ENCODE measurements around the gene SOX18. TPM values are rescaled to one million over a fixed set of nuclear protein-coding genes. Genes with fewer than 3 reads are reported as not detected.

SOX18 gene
- total and polyA plus RNA-seq, 2 of the 8 experiments (the other 6 are each of a cell fraction or from before 2014, with no cell fraction given) = 0.09 TPM; not detected in 1

GRCh38 chr20:64005394-64005793 is 44.0 kb downstream of the SOX18 start:
- DNase-seq (ENCODE audit: low read depth in 1 of 2, low spot score in 2 of 2) (no peak), FAIRE-seq (no peak)
- TF ChIP-seq CBX5 (IDR thresholded peaks at IDR 0.05; ENCODE audit: low read depth, low read length) = no peak
- no peak for TF ChIP-seq KDM4A (IDR thresholded peaks at IDR 0.05; ENCODE audit: low read depth, low read length, severe bottlenecking)
- TF ChIP-seq PHF8 (conservative IDR thresholded peaks at IDR 0.05; ENCODE audit: low read depth, low read length) = no peak
- TF ChIP-seq SP4 (IDR thresholded peaks at IDR 0.05; ENCODE audit: low read length) = no peak
- H2BK15ac ChIP-seq (ENCODE audit: low read length) = no peak overlapping the region
- H3K27me3 ChIP-seq (replicated peaks in 1 of 4; ENCODE audit: control insufficient read depth in 3 of 4, extremely low read depth in 1 of 4, insufficient read depth in 3 of 4, low read length in 3 of 4) = no peaks in the 10 kb centered on the region
- peaks cover 7% of the 10 kb centered on the region for H3K79me1 ChIP-seq (ENCODE audit: low read depth, low read length)
- no peak overlapping the region for H3K4ac ChIP-seq (replicated peaks; ENCODE audit: insufficient read length, low read depth, low read length)
- H2AFZ ChIP-seq (ENCODE audit: low read length) = no peak overlapping the region
- 93% methylated on average over 6 of the region's 6 CpGs; no CpG with 5 or more reads in 1 of the 2 experiments for WGBS, 2 experiments (ENCODE audit: extremely low coverage in 1 of 2, insufficient coverage in 1 of 2, insufficient read length in 1 of 2, insufficient replicate concordance in 2 of 2, low coverage in 1 of 2, low lambda C conversion rate in 2 of 2, missing lambda C conversion rate in 1 of 2)
- peaks cover 0 to 5% of the 10 kb centered on the region in 2 experiments; a peak in 2 of 4 replicates for H3K79me2 ChIP-seq (ENCODE audit: control insufficient read depth in 1 of 2, insufficient read depth in 2 of 2, low read length in 2 of 2)
- H3K23ac ChIP-seq (ENCODE audit: insufficient read length) = no peak overlapping the region
- no peak overlapping the region for H3K9ac ChIP-seq (replicated peaks in 1 of 4; ENCODE audit: extremely low read depth in 1 of 4, low read depth in 3 of 4, low read length in 3 of 4)
- H2BK12ac ChIP-seq (ENCODE audit: low read depth, low read length) = no peak overlapping the region
- no peak overlapping the region for H3K27ac ChIP-seq (ENCODE audit: low read depth, low read length)
- H3K36me3 ChIP-seq (ENCODE audit: control insufficient read depth in 2 of 4, insufficient read depth in 4 of 4, low read length in 3 of 4) = peaks cover 10 to 50% (median 25%) of the 10 kb centered on the region in 4 experiments; a peak in 7 of 8 replicates
- no peak overlapping the region for H3K4me2 ChIP-seq (ENCODE audit: insufficient read depth in 1 of 2, low read depth in 2 of 2, low read length in 2 of 2)
- no peak overlapping the region for H2BK5ac ChIP-seq (ENCODE audit: low read depth, low read length)
- no peak overlapping the region for H2BK20ac ChIP-seq (ENCODE audit: low read length)
- H3K9me3 ChIP-seq (ENCODE audit: insufficient read depth in 2 of 2, low read depth in 1 of 2, low read length in 1 of 2) = no peaks in the 10 kb centered on the region
- ChIA-PET CTCF (ENCODE audit: partially characterized antibody) (interaction anchor here (1.1 kb wide), 1 partner anchor 25 kb away, joined by 4 read pairs; the partner anchor contains the start of gene PRPF6), POLR2A (ENCODE audit: partially characterized antibody) (no interaction called here)
- H3K4me1 ChIP-seq (replicated peaks in 1 of 4; ENCODE audit: control insufficient read depth in 3 of 4, insufficient read depth in 4 of 4, low read length in 3 of 4) = no peaks in the 10 kb centered on the region
- H3K18ac ChIP-seq (ENCODE audit: extremely low read depth, low read length) = no peak overlapping the region
- no peak overlapping the region for H4K91ac ChIP-seq (replicated peaks; ENCODE audit: insufficient read length, low read length)
- H4K8ac ChIP-seq (ENCODE audit: extremely low read depth, insufficient read depth, low read length) = no peak overlapping the region
- H3K4me3 ChIP-seq (ENCODE audit: extremely low read depth in 1 of 4, insufficient read depth in 2 of 4, low read depth in 3 of 4, low read length in 4 of 4) = no peak overlapping the region
- H4K20me1 ChIP-seq (replicated peaks in 1 of 2; ENCODE audit: control insufficient read depth in 1 of 2, insufficient read depth in 2 of 2, low read length in 2 of 2) = peaks cover 11 to 13% of the 10 kb centered on the region in 2 experiments
- no peak overlapping the region for H2BK120ac ChIP-seq (replicated peaks; ENCODE audit: low read depth, low read length)
- no peaks in the 10 kb centered on the region for H3K23me2 ChIP-seq (ENCODE audit: low read depth, low read length)
- H3K56ac ChIP-seq (replicated peaks; ENCODE audit: insufficient read length, low read depth, low read length) = no peak overlapping the region
- H3K14ac ChIP-seq (ENCODE audit: insufficient read length) = no peak overlapping the region
- H2AK5ac ChIP-seq (ENCODE audit: low read depth, low read length) = no peak overlapping the region
- H4K5ac ChIP-seq (ENCODE audit: insufficient read length, low read depth, low read length) = no peak overlapping the region

All from H1 (cell line).